ENCODE data around the gene PMS1. TPM values are rescaled to one million over a fixed set of nuclear protein-coding genes. Genes with fewer than 3 reads are reported as not detected.

The PMS1 gene
- total and polyA plus RNA-seq, 9 of the 15 experiments (the other 6 are each of a cell fraction or from before 2014, with no cell fraction given), result 14.5 to 29.8 (median 24.7) TPM

DNA sequence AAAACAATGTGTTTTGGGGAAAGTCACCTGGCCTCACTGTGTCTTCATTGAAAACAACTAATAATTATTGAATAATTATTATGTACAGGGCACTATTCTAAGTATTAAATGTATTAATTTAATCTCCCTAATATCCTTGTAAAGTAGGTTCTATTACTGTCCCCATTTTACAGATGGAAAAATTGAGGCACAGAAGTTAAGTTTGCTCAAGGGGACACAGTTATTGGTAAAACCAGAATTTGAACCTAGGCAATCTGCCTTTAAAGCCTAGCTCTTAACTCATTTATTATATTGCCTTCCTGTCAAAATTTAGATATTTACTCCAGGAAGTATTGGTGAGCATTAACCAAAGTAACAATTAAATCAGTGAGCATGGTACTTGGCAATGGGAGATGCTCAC, 84.6 kb downstream of the PMS1 start:
- H4K20me1 ChIP-seq (replicated peaks; ENCODE audit: control insufficient read depth, insufficient read depth, low read length), result no peaks in the 10 kb centered on the region
- peak; percentile 27; the same call in 1 of the 2 replicates for TF ChIP-seq BCOR (IDR thresholded peaks at IDR 0.05)
- no peak for TF ChIP-seq KAT7 (CRISPR knock-in tag; IDR thresholded peaks at IDR 0.05; ENCODE audit: borderline replicate concordance)
- TF ChIP-seq ZNF324 (CRISPR knock-in tag; IDR thresholded peaks at IDR 0.05), result no peak
- TF ChIP-seq GATAD2B (IDR thresholded peaks at IDR 0.05; ENCODE audit: borderline replicate concordance), result no peak
- TF ChIP-seq KDM1A (IDR thresholded peaks at IDR 0.05), result 0 out of 4 replicates have a peak, but pooled peaks of 1 of the 2 experiments have one; percentile 31
- TF ChIP-seq ADNP (tag; IDR thresholded peaks at IDR 0.05), result peak; percentile 73
- peak; percentile 69 for TF ChIP-seq RBM25 (IDR thresholded peaks at IDR 0.05; ENCODE audit: low read depth, low read length, severe bottlenecking)
- H3K27me3 ChIP-seq (ENCODE audit: control insufficient read depth in 2 of 2, insufficient read depth in 2 of 2, low read length in 2 of 2), result no peaks in the 10 kb centered on the region
- no peak overlapping the region for H3K27ac ChIP-seq (ENCODE audit: extremely low read depth, low read depth, low read length)
- ChIA-PET POLR2A (interaction anchor here (1.7 kb wide), 1 partner anchor 11 kb away, joined by 5 read pairs; no protein-coding TSS in a partner anchor), CTCF (ENCODE audit: low intra/inter-chr PET ratio) (no interaction called here)
- H3K9ac ChIP-seq (ENCODE audit: insufficient read depth in 1 of 2, low read depth in 2 of 2, low read length in 2 of 2), result no peak overlapping the region
- FAIRE-seq (no peak), ATAC-seq (no peak), DNase-seq (ENCODE audit: extremely low read depth in 1 of 4, low spot score in 3 of 4) (no peak)
- intact Hi-C loops (cut with micrococcal nuclease), result no loop called here
- no peaks in the 10 kb centered on the region for H3K9me1 ChIP-seq (ENCODE audit: control insufficient read depth, insufficient read depth, low read length)
- no TSS peak for BruUV-seq (replicated peaks)
- no peaks in the 10 kb centered on the region; the same call in 1 of the 2 replicates for H3K9me3 ChIP-seq (replicated peaks; ENCODE audit: control insufficient read depth, insufficient read depth, low read depth, low read length)
- H3K4me1 ChIP-seq (replicated peaks in 1 of 2; ENCODE audit: control insufficient read depth in 2 of 2, insufficient read depth in 2 of 2, low read length in 2 of 2), result no peaks in the 10 kb centered on the region
- H3K36me3 ChIP-seq (ENCODE audit: control insufficient read depth, insufficient read depth, low read length), result peaks cover 25% of the 10 kb centered on the region; the same call in 1 of the 3 replicates
- H2AFZ ChIP-seq (ENCODE audit: low read depth, low read length), result no peak overlapping the region
- no peak overlapping the region for H3K4me2 ChIP-seq (ENCODE audit: insufficient read depth, low read length)
- in situ Hi-C loops (cut with MboI), result no loop called here
- H3K4me3 ChIP-seq, result no peak overlapping the region
- H3K79me2 ChIP-seq (ENCODE audit: control insufficient read depth, insufficient read depth, low read length), result no peaks in the 10 kb centered on the region
